ENCODE measurements around the gene MRPL4.
A peak's percentile ranks its signal among the peaks of the same experiment; 100 is the strongest.

The MRPL4 gene

DNA sequence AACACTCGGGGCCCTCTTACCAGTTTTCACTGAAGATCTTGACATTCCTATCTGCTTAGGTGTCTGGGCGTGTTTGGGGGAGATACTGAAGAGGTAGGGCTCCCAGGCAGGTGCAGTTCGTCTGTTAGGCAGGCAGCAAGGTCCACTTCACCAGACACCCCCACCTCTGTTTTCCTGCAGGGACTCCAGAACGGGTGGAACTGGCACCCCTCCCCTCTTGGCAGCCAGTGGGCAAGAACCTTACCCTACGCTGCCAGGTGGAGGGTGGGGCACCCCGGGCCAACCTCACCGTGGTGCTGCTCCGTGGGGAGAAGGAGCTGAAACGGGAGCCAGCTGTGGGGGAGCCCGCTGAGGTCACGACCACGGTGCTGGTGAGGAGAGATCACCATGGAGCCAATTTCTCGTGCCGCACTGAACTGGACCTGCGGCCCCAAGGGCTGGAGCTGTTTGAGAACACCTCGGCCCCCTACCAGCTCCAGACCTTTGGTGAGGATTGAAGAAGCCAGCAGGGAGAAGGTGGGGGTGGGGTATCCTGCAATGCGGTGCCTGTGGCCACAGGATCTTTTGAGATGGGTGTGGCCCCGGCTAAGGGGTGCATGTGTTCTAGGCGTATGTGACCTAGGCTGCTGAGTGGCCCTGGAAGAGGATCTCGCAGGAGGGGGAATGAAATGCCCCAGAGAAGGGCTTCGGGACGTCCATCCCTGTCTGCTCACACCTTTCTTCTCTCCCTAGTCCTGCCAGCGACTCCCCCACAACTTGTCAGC lies 31.5 kb downstream of the MRPL4 start:
- DNase-seq (ENCODE audit: low read depth) = no peak
- H3K4me3 ChIP-seq (ENCODE audit: low read length) = no peak overlapping the region
- TF ChIP-seq, protein P1, sequence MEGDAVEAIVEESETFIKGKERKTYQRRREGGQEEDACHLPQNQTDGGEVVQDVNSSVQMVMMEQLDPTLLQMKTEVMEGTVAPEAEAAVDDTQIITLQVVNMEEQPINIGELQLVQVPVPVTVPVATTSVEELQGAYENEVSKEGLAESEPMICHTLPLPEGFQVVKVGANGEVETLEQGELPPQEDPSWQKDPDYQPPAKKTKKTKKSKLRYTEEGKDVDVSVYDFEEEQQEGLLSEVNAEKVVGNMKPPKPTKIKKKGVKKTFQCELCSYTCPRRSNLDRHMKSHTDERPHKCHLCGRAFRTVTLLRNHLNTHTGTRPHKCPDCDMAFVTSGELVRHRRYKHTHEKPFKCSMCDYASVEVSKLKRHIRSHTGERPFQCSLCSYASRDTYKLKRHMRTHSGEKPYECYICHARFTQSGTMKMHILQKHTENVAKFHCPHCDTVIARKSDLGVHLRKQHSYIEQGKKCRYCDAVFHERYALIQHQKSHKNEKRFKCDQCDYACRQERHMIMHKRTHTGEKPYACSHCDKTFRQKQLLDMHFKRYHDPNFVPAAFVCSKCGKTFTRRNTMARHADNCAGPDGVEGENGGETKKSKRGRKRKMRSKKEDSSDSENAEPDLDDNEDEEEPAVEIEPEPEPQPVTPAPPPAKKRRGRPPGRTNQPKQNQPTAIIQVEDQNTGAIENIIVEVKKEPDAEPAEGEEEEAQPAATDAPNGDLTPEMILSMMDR (conservative IDR thresholded peaks at IDR 0.05; ENCODE audit: low read depth, low read length) = no peak

DNA sequence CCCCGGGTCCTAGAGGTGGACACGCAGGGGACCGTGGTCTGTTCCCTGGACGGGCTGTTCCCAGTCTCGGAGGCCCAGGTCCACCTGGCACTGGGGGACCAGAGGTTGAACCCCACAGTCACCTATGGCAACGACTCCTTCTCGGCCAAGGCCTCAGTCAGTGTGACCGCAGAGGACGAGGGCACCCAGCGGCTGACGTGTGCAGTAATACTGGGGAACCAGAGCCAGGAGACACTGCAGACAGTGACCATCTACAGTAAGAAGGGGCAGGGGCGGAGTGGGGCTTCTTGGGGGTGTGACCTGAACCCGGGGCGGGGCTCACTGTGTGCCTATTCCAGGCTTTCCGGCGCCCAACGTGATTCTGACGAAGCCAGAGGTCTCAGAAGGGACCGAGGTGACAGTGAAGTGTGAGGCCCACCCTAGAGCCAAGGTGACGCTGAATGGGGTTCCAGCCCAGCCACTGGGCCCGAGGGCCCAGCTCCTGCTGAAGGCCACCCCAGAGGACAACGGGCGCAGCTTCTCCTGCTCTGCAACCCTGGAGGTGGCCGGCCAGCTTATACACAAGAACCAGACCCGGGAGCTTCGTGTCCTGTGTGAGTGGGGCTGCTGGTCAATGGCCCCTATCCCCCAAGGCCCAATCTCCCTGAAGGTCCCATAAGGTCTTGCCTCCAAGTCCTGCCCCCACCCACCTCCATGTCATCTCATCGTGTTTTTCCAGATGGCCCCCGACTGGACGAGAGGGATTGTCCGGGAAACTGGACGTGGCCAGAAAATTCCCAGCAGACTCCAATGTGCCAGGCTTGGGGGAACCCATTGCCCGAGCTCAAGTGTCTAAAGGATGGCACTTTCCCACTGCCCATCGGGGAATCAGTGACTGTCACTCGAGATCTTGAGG lies 32.3 kb downstream of the MRPL4 start:
- TF ChIP-seq, protein P1 (conservative IDR thresholded peaks at IDR 0.05; ENCODE audit: low read depth, low read length) = no peak
- no peak for DNase-seq (ENCODE audit: low read depth)
- no peak overlapping the region for H3K4me3 ChIP-seq (ENCODE audit: low read length)

DNA sequence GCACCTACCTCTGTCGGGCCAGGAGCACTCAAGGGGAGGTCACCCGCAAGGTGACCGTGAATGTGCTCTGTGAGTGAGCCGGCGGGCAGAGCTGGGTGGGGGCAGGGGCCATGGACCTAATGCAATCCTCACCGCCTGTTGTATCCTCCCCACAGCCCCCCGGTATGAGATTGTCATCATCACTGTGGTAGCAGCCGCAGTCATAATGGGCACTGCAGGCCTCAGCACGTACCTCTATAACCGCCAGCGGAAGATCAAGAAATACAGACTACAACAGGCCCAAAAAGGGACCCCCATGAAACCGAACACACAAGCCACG lies 32.9 kb downstream of the MRPL4 start:
- TF ChIP-seq, protein P1 (conservative IDR thresholded peaks at IDR 0.05; ENCODE audit: low read depth, low read length) = no peak
- no peak overlapping the region for H3K4me3 ChIP-seq (ENCODE audit: low read length)
- no peak for DNase-seq (ENCODE audit: low read depth)

DNA sequence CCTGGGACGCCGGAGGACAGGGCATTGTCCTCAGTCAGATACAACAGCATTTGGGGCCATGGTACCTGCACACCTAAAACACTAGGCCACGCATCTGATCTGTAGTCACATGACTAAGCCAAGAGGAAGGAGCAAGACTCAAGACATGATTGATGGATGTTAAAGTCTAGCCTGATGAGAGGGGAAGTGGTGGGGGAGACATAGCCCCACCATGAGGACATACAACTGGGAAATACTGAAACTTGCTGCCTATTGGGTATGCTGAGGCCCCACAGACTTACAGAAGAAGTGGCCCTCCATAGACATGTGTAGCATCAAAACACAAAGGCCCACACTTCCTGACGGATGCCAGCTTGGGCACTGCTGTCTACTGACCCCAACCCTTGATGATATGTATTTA lies 33.4 kb downstream of the MRPL4 start:
- TF ChIP-seq, protein P1 (conservative IDR thresholded peaks at IDR 0.05; ENCODE audit: low read depth, low read length) = no peak
- no peak for DNase-seq (ENCODE audit: low read depth)
- H3K4me3 ChIP-seq (ENCODE audit: low read length) = no peak overlapping the region

DNA sequence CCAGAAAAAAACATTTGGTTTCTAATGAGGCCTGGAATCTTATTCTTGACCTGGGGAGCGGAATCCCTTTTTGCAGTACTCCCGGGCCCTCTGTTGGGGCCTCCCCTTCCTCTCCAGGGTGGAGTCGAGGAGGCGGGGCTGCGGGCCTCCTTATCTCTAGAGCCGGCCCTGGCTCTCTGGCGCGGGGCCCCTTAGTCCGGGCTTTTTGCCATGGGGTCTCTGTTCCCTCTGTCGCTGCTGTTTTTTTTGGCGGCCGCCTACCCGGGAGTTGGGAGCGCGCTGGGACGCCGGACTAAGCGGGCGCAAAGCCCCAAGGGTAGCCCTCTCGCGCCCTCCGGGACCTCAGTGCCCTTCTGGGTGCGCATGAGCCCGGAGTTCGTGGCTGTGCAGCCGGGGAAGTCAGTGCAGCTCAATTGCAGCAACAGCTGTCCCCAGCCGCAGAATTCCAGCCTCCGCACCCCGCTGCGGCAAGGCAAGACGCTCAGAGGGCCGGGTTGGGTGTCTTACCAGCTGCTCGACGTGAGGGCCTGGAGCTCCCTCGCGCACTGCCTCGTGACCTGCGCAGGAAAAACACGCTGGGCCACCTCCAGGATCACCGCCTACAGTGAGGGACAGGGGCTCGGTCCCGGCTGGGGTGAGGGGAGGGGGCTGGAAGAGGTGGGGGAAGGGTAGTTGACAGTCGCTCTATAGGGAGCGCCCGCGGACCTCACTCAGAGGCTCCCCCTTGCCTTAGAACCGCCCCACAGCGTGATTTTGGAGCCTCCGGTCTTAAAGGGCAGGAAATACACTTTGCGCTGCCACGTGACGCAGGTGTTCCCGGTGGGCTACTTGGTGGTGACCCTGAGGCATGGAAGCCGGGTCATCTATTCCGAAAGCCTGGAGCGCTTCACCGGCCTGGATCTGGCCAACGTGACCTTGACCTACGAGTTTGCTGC lies 35.1 kb downstream of the MRPL4 start, which contains the start of gene ICAM4:
ICAM4 (plus strand) TSS at position 153 of the 935 bp plus-strand sequence; CDS start at position 211, 58 bp downstream.
- TF ChIP-seq, protein P1 (conservative IDR thresholded peaks at IDR 0.05; ENCODE audit: low read depth, low read length) = no peak
- H3K4me3 ChIP-seq (ENCODE audit: low read length) = no peak within 1 kb of the TSS
- no peak for DNase-seq (ENCODE audit: low read depth)

DNA sequence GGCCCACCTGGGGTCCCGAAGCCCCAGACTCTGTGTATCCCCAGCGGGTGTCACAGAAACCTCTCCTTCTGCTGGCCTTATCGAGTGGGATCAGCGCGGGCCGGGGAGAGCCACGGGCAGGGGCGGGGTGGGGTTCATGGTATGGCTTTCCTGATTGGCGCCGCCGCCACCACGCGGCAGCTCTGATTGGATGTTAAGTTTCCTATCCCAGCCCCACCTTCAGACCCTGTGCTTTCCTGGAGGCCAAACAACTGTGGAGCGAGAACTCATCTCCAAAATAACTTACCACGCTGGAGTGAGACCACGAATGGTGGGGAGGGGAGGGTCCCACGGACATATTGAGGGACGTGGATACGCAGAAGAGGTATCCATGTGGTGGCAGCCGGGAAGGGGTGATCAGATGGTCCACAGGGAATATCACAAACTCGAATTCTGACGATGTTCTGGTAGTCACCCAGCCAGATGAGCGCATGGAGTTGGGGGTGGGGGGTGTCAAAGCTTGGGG lies 36.7 kb downstream of the MRPL4 start:
- peak overlapping the region; percentile 36 for H3K4me3 ChIP-seq (ENCODE audit: low read length)
- TF ChIP-seq, protein P1 (conservative IDR thresholded peaks at IDR 0.05; ENCODE audit: low read depth, low read length) = no peak
- DNase-seq (ENCODE audit: low read depth) = no peak

Data from retinal pigment epithelial cell (primary cell).